GM12873 (cell line): Measurements from ENCODE around the gene TNFSF13.
A peak's percentile ranks its signal among the peaks of the same experiment; 100 is the strongest.

ENCODE experiments used
- TF ChIP-seq, protein P1 (sequence below): IDR thresholded peaks from 2 replicates; pipeline ENCODE4 v1.5.1; 2012; ENCODE audit warnings: low read depth, mild to moderate bottlenecking, moderate library complexity, low read length, control low read depth; ENCODE audit not compliant: insufficient read depth; ENCODE audit errors: missing control alignments

Gene TNFSF13

DNA sequence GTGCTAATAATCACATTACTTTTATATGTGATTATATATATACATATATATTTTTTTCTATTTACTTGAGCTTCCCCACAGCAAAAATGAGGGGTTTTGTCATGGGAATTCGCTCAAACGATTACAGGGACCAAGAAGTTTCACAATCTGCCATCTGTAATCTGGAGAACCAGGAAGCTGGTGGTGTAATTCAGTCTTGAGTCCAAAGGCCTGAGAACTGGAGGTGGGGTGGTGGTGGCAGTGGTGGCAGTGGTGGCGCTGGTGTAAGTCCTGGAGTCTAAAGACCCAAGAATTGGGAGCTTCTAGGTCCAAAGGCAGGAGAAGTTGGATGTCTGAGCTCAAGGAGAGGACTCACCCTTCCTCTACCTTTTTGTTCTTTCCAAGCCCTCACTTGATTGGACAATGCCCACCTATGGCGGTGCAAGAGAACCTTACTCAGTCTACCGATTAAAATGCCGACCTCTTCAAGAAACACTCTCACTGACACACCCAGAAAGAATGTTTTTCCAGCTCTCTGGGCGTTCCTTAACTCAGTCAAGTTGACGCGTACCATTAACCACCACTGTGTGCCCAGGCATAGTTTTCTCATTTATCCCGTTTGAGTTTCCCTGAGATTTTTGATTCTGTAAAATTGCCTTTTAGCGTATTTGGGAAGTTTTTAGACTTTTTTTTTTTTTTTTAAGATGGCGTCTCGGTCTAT is 42.5 kb upstream of the TNFSF13 start:
- TF ChIP-seq, protein P1, sequence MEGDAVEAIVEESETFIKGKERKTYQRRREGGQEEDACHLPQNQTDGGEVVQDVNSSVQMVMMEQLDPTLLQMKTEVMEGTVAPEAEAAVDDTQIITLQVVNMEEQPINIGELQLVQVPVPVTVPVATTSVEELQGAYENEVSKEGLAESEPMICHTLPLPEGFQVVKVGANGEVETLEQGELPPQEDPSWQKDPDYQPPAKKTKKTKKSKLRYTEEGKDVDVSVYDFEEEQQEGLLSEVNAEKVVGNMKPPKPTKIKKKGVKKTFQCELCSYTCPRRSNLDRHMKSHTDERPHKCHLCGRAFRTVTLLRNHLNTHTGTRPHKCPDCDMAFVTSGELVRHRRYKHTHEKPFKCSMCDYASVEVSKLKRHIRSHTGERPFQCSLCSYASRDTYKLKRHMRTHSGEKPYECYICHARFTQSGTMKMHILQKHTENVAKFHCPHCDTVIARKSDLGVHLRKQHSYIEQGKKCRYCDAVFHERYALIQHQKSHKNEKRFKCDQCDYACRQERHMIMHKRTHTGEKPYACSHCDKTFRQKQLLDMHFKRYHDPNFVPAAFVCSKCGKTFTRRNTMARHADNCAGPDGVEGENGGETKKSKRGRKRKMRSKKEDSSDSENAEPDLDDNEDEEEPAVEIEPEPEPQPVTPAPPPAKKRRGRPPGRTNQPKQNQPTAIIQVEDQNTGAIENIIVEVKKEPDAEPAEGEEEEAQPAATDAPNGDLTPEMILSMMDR: no peak

DNA sequence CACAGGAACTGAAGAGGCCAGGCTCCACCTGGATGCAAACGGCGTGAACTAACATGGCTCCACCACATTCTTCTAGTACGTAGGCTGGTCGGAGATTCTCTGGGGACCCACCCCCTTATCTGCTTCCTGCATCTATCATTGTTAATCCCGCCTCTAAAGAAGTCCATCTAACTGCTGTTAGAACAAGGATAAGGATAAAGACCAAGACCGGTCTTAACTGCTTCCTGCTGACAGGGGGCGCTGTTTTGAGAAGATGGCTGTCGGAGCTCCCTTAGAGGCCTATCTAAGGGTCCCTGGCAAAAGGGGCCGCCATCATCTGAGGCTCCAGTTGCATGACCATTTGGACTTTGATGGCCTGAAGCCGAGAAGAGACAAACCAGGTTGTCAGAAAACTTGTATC is 35.5 kb upstream of the TNFSF13 start:
- TF ChIP-seq, protein P1: peak; percentile 67

DNA sequence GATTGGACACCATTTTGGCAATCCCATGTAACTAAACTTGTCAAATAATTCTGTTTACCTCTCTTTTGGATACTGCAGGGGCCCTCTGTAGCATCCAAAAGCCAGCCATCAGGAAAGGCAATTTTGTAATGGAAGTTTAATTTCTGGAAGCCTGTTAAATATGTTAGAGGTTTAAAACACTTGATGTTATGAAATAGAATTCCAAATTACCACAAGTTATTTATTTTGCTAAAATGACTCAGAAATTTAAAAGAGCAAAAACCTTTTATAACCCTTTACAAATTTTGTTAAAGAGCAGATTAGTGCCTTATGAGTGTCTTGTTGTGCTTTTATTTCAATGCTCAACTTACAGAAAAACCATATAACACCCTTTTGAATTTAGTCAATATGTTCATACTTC is 29.7 kb upstream of the TNFSF13 start:
- TF ChIP-seq, protein P1: no peak

- TF ChIP-seq, protein P1: no peak
Observed at GRCh38 chr17:7530023-7530900, 28.3 kb upstream of the TNFSF13 start.

GRCh38 chr17:7538050-7538449 is 20.5 kb upstream of the TNFSF13 start:
- TF ChIP-seq, protein P1: no peak

GRCh38 chr17:7538891-7539545 is 19.5 kb upstream of the TNFSF13 start:
- TF ChIP-seq, protein P1: no peak
